K562 (cell line): ENCODE data around the gene HLA-F.

Source experiments
- SMAD1 ChIP-seq: fragments of 150-350 bp; IDR thresholded peaks from 2 replicates; pipeline ENCODE4 v1.6.1; 2014; ENCODE audit warnings: low read length, low read depth; ENCODE audit not compliant: partially characterized antibody
- SREBF2 ChIP-seq: sonication (generic); formaldehyde crosslinking; IDR thresholded peaks from 2 replicates; pipeline ENCODE4 v1.4.0; 2020; ENCODE audit warnings: mild to moderate bottlenecking, missing genetic modification reagents
- TF ChIP-seq, protein P1 (sequence below): sonication (generic); formaldehyde crosslinking; IDR thresholded peaks from 2 replicates; pipeline ENCODE4 v1.5.0; 2020; ENCODE audit warnings: missing genetic modification reagents

DNA sequence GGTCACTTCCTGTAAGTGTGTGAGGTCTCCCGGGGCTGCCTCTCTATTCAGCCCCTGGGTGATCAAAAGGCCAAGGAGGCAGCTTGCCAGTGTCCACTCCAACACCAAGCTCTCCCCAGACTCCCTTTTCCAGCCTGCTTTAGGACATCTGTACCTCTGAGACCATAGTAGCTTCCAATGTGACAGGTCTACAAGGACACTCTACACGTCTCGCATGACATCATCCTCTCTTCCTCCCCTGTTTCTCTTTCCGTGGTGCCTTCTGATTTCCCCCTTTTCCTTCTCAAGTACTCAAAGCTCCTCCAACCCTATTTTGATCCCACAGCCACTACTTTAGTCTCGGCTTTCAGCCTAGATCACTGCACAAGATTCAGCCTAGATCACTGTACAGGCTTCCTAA is 26.4 kb downstream of the HLA-F start:
- no peak for TF ChIP-seq SREBF2 (CRISPR knock-in tag)
- no peak for TF ChIP-seq SMAD1
- TF ChIP-seq, protein P1, sequence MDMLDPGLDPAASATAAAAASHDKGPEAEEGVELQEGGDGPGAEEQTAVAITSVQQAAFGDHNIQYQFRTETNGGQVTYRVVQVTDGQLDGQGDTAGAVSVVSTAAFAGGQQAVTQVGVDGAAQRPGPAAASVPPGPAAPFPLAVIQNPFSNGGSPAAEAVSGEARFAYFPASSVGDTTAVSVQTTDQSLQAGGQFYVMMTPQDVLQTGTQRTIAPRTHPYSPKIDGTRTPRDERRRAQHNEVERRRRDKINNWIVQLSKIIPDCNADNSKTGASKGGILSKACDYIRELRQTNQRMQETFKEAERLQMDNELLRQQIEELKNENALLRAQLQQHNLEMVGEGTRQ (CRISPR knock-in tag), result no peak
